NCI-H2081 treated with DMSO at 0.1 percent for 48 hours (cell line): ENCODE data around the gene FIBIN.

ENCODE experiments used
- DNase-seq: peaks from one replicate; lab custom pipeline; 2025; lab: John Stamatoyannopoulos, UW

Gene FIBIN

DNA sequence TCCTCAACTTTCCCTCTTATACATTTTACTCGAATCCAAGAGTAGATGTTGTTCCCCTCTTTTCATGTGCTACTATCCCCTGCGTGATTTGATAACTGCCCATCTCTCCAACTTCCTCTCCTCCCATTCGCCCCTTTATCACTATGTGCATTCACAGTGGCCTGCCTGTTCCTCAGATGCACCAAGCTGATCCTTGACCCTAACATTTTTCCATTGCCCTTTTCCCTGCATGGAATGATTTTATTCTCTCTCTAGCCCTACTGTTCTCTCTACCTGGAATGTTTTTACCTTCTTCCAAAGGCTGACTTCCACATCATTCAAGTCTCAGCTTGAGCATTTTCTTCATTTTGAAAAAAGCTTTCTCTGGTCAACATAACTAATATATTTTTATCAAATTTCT lies 31.0 kb downstream of the FIBIN start:
- no peak for DNase-seq

- no peak for DNase-seq
Measured at GRCh38 chr11:27025312-27025955, 31.5 kb downstream of the FIBIN start.

DNA sequence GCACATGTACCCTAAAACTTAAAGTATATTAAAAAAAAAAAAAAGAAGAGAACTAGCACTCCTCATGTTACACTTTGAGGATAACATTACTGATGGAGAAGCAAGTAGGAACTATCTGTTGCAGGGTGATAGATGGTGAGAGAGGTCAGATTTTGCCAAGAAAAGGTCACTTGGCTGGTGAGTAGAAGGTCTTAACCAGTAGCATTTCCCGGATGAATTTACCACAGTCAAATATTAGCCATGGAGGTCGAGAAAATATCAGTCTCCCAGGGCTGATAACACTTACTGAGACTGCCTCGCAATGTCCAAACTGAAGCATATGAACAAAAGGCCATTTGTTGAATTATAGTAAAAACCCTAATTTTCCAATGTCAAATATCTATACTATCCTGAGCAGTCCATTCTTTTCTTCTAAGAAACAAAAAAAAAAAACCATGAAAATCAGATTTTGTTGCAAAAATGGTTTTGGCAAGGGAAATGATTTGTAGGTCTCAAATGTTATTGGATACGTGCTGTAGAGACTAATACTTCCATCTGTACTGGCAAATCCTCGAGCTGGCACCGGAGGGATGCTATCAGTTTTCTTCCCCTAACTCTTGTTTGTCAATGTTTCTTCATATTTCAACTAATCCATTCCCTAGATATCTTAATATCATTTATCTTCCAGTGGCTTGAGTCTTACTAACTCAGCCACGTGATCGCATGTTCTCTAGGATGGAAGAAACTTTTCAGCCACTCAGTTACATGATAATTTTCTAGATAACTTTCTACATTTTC lies 32.2 kb downstream of the FIBIN start:
- DNase-seq, result no peak

DNA sequence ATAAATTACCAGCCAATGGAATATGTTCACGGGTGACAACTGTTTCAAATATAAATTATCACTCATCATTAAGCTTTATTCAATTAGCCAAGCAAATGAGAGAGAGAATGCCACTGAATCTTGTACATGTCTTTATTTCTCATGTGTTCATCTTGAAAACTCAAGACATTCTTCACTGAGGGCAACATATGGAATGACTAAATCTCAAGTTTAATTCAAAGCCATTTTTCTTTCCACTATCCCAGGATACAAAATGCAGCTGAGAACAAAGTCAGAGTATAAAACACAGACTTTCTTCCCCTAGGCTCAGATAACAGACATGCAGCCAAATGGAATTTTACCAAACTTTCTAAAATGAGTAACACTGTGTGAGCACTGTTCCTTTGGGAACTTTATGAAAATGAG lies 34.7 kb downstream of the FIBIN start:
- DNase-seq, result no peak

GRCh38 chr11:27029966-27030365 lies 36.1 kb downstream of the FIBIN start:
- no peak for DNase-seq

DNA sequence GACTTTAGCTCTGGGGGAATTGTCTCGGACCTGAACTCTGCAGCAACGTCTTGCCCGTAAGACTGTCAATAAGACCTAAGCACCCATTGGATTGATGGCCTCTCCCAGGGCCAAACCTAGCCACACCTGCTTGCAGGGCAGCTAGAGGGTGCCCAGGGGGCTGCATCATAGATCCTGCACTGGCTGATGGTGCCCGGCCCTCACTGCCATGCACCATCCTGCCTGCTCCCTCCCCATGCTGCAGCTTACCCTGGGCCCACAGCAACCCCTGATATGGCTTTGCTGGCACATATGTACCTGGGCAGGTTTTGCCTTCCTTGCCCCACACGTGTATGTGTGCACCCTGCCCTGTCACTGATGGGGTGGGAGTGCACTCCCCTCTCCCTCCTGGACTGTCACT lies 37.8 kb downstream of the FIBIN start:
- DNase-seq, result no peak

DNA sequence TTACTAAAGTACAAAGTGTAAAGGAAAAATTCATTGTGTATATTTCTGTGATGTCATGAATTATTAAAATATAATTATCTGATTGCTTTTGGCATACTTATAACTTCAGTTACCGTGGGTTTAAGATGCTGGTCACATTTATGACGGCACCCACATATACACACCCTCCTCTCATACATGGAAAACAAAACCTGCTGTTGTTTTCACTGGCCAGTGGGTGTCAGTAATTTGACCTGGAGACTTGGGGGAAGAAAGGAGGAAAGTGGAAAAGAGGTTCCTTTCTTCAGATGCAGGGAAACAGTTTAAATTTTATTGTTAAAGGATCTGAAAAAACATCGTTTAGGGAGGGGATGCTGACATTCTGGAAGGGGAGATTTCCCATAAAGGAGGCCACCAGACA lies 46.0 kb downstream of the FIBIN start:
- DNase-seq, result no peak

GRCh38 chr11:27040302-27041115 lies 46.6 kb downstream of the FIBIN start, which contains the start of gene BBOX1:
Gene BBOX1, plus strand, starts transcription at chr11:27040815. Its CDS starts 14,616 bp downstream, at chr11:27055431.
- no peak for DNase-seq

- DNase-seq, result no peak
Measured at GRCh38 chr11:27041141-27041899, 47.4 kb downstream of the FIBIN start.
